GM21360 (cell line): ENCODE data around the gene SLX9.

Source experiments
- ATAC-seq: cut with Tn5 transposase; IDR thresholded peaks from one replicate; pipeline ENCODE4 v1.9.1; 2021; ENCODE audit warnings: mild to moderate bottlenecking, moderate library complexity; ENCODE audit not compliant: unreplicated experiment

Gene SLX9

GRCh38 chr21:44957047-44957831 is 17.4 kb downstream of the SLX9 start:
- ATAC-seq, result no peak

GRCh38 chr21:44957901-44958451 is 18.1 kb downstream of the SLX9 start:
- no peak for ATAC-seq

- no peak for ATAC-seq
Measured at GRCh38 chr21:44958471-44959191, 18.8 kb downstream of the SLX9 start.

GRCh38 chr21:44959376-44960091 is 19.7 kb downstream of the SLX9 start:
- ATAC-seq, result no peak

GRCh38 chr21:44960141-44961092 is 20.6 kb downstream of the SLX9 start:
- ATAC-seq, result no peak

- no peak for ATAC-seq
Measured at GRCh38 chr21:44962403-44962966, 22.7 kb downstream of the SLX9 start.

- no peak for ATAC-seq
Measured at GRCh38 chr21:44964381-44964780, 24.6 kb downstream of the SLX9 start.

- ATAC-seq, result no peak
Measured at GRCh38 chr21:44965251-44966022, 25.6 kb downstream of the SLX9 start.

- no peak for ATAC-seq
Measured at GRCh38 chr21:44966135-44967081, 26.6 kb downstream of the SLX9 start.

GRCh38 chr21:44967082-44968047 is 27.5 kb downstream of the SLX9 start:
- no peak for ATAC-seq

- no peak for ATAC-seq
Measured at GRCh38 chr21:44969066-44969670, 29.3 kb downstream of the SLX9 start.

- no peak for ATAC-seq
Measured at GRCh38 chr21:44969931-44970755, 30.3 kb downstream of the SLX9 start.

GRCh38 chr21:44970766-44971671 is 31.2 kb downstream of the SLX9 start:
- no peak for ATAC-seq

- ATAC-seq, result no peak
Measured at GRCh38 chr21:44971672-44971995, 31.8 kb downstream of the SLX9 start.

- no peak for ATAC-seq
Measured at GRCh38 chr21:44972301-44972814, 32.5 kb downstream of the SLX9 start.
